Dendritic cell treated with granulocyte-macrophage colony-stimulating factor and Interleukin-4, amounts not matched to agents 40 ng/mL and 50 ng/mL, for 4 days (primary cell): ENCODE results near the gene TNK2.
"Not testable (repeated sequence)": the region's sequence is repeated elsewhere in the genome, so short reads cannot be mapped to it uniquely, and the experiment has no call there.

Experiments
- H3K27ac Mint-ChIP-seq: one replicate; pipeline ENCODE4 v1.8.0; 2022; ENCODE audit warnings: mild to moderate bottlenecking, mixed read lengths
- H3K27me3 Mint-ChIP-seq: one replicate; pipeline ENCODE4 v1.8.0; 2022; ENCODE audit warnings: mild to moderate bottlenecking, mixed read lengths
- H3K36me3 Mint-ChIP-seq: one replicate; pipeline ENCODE4 v1.8.0; 2022; ENCODE audit warnings: low read depth, mixed read lengths
- H3K4me1 Mint-ChIP-seq: one replicate; pipeline ENCODE4 v1.8.0; 2022; ENCODE audit warnings: low read depth, mixed read lengths
- H3K4me3 Mint-ChIP-seq: one replicate; pipeline ENCODE4 v1.8.0; 2022; ENCODE audit warnings: mild to moderate bottlenecking, moderate library complexity, mixed read lengths
- H3K9me3 Mint-ChIP-seq: one replicate; pipeline ENCODE4 v1.8.0; 2022; ENCODE audit warnings: mixed read lengths
- intact Hi-C: fragments of 100-400 bp; cut with micrococcal nuclease; formaldehyde crosslinking; loops from one replicate; pipeline ENCODE4 v1.15.0; 2022

Gene TNK2

GRCh38 chr3:195907934-195908693 is at the start of gene TNK2:
Gene TNK2 (minus strand): TSS chr3:195908551. CDS start chr3:195888588, 19,963 bp downstream.
- intact Hi-C loops: loop anchor here (1.0 kb wide), 1 partner anchor 13 kb away; no protein-coding TSS in a partner anchor

GRCh38 chr3:195956577-195956976 is 48.2 kb upstream of the TNK2 start:
- intact Hi-C loops: loop anchor here (5.0 kb wide), 1 partner anchor 264 kb away; no protein-coding TSS in a partner anchor
- Mint-ChIP-seq H3K36me3 (peaks cover 51% of the 10 kb centered on the region), H3K4me3 (no peak overlapping the region), H3K27ac (no peak overlapping the region), H3K27me3 (peaks cover 7% of the 10 kb centered on the region), H3K9me3 (no peaks in the 10 kb centered on the region), H3K4me1 (peaks cover 25% of the 10 kb centered on the region)

More at GRCh38 chr3:195907934-195908693, at the start of gene TNK2:
- H3K36me3 Mint-ChIP-seq: peaks cover 9% of the 10 kb centered on the region
- no peaks in the 10 kb centered on the region for H3K9me3 Mint-ChIP-seq
- H3K27me3 Mint-ChIP-seq: peaks cover 3% of the 10 kb centered on the region
- H3K27ac Mint-ChIP-seq: peak within 1 kb of the TSS; percentile 96
- H3K4me1 Mint-ChIP-seq: peaks cover 71% of the 10 kb centered on the region
- peak within 1 kb of the TSS; percentile 88 for H3K4me3 Mint-ChIP-seq

GRCh38 chr3:195955416-195955841 is 47.1 kb upstream of the TNK2 start:
- Mint-ChIP-seq H3K36me3 (peaks cover 39% of the 10 kb centered on the region), H3K4me1 (peaks cover 15% of the 10 kb centered on the region)
- H3K27me3 Mint-ChIP-seq, H3K4me3 Mint-ChIP-seq, H3K27ac Mint-ChIP-seq, H3K9me3 Mint-ChIP-seq: not testable (repeated sequence)
- intact Hi-C loops: loop anchor here (5.0 kb wide), 1 partner anchor 263 kb away; no protein-coding TSS in a partner anchor

GRCh38 chr3:195954752-195955119 is 46.4 kb upstream of the TNK2 start:
- Mint-ChIP-seq H3K4me3 (peak overlapping the region; percentile 73), H3K4me1 (peaks cover 15% of the 10 kb centered on the region), H3K27ac (peak overlapping the region; percentile 62), H3K36me3 (peaks cover 34% of the 10 kb centered on the region)
- not testable (repeated sequence) for H3K9me3 Mint-ChIP-seq, H3K27me3 Mint-ChIP-seq
- intact Hi-C loops: loop anchor here (5.0 kb wide), 1 partner anchor 262 kb away; no protein-coding TSS in a partner anchor

GRCh38 chr3:195954052-195954751 is 45.9 kb upstream of the TNK2 start:
- H3K4me3 Mint-ChIP-seq: peak overlapping the region; percentile 73

GRCh38 chr3:195952590-195952989 is 44.2 kb upstream of the TNK2 start:
- H3K36me3 Mint-ChIP-seq: peaks cover 21% of the 10 kb centered on the region
- H3K4me1 Mint-ChIP-seq, H3K27me3 Mint-ChIP-seq, H3K4me3 Mint-ChIP-seq, H3K27ac Mint-ChIP-seq, H3K9me3 Mint-ChIP-seq, intact Hi-C loops: not testable (repeated sequence)

More at GRCh38 chr3:195954052-195954751, 45.9 kb upstream of the TNK2 start:
- Mint-ChIP-seq H3K27ac (peak overlapping the region; percentile 62), H3K4me1 (peaks cover 13% of the 10 kb centered on the region), H3K36me3 (peaks cover 30% of the 10 kb centered on the region)
- H3K9me3 Mint-ChIP-seq, H3K27me3 Mint-ChIP-seq, intact Hi-C loops: not testable (repeated sequence)

- peaks cover 18% of the 10 kb centered on the region for H3K36me3 Mint-ChIP-seq
- H3K9me3 Mint-ChIP-seq, H3K4me3 Mint-ChIP-seq, H3K27ac Mint-ChIP-seq, H3K27me3 Mint-ChIP-seq, H3K4me1 Mint-ChIP-seq, intact Hi-C loops: not testable (repeated sequence)
Observed at GRCh38 chr3:195951443-195952177, 43.3 kb upstream of the TNK2 start.

- H3K9me3 Mint-ChIP-seq, H3K4me1 Mint-ChIP-seq, H3K27me3 Mint-ChIP-seq, intact Hi-C loops, H3K27ac Mint-ChIP-seq, H3K4me3 Mint-ChIP-seq: not testable (repeated sequence)
- H3K36me3 Mint-ChIP-seq: peaks cover 17% of the 10 kb centered on the region
Observed at GRCh38 chr3:195950731-195951130, 42.4 kb upstream of the TNK2 start.

GRCh38 chr3:195950164-195950563 is 41.8 kb upstream of the TNK2 start:
- intact Hi-C loops, H3K27ac Mint-ChIP-seq: not testable (repeated sequence)

GRCh38 chr3:195946910-195947699 is 38.8 kb upstream of the TNK2 start:
- peaks cover 50% of the 10 kb centered on the region for H3K36me3 Mint-ChIP-seq
- intact Hi-C loops, H3K4me1 Mint-ChIP-seq, H3K27me3 Mint-ChIP-seq, H3K4me3 Mint-ChIP-seq, H3K27ac Mint-ChIP-seq: not testable (repeated sequence)
- peaks cover 17% of the 10 kb centered on the region for H3K9me3 Mint-ChIP-seq

More at GRCh38 chr3:195950164-195950563, 41.8 kb upstream of the TNK2 start:
- H3K36me3 Mint-ChIP-seq: peaks cover 19% of the 10 kb centered on the region
- not testable (repeated sequence) for H3K4me3 Mint-ChIP-seq, H3K4me1 Mint-ChIP-seq, H3K9me3 Mint-ChIP-seq, H3K27me3 Mint-ChIP-seq

GRCh38 chr3:195941265-195941815 is 33.0 kb upstream of the TNK2 start:
- not testable (repeated sequence) for H3K27ac Mint-ChIP-seq, H3K27me3 Mint-ChIP-seq, H3K4me3 Mint-ChIP-seq, H3K4me1 Mint-ChIP-seq
- intact Hi-C loops: loop anchor here (5.0 kb wide), 1 partner anchor 61 kb away; no protein-coding TSS in a partner anchor
- Mint-ChIP-seq H3K36me3 (peaks cover 74% of the 10 kb centered on the region), H3K9me3 (peaks cover 17% of the 10 kb centered on the region)

GRCh38 chr3:195940806-195941205 is 32.5 kb upstream of the TNK2 start:
- Mint-ChIP-seq H3K36me3 (peaks cover 70% of the 10 kb centered on the region), H3K9me3 (peaks cover 17% of the 10 kb centered on the region)
- H3K4me3 Mint-ChIP-seq, H3K27ac Mint-ChIP-seq, H3K27me3 Mint-ChIP-seq, H3K4me1 Mint-ChIP-seq: not testable (repeated sequence)
- intact Hi-C loops: loop anchor here (5.0 kb wide), 1 partner anchor 61 kb away; no protein-coding TSS in a partner anchor
